ENCODE measurements around the gene RECQL5. TPM values are rescaled to one million over a fixed set of nuclear protein-coding genes. Genes with fewer than 3 reads are reported as not detected.

Gene RECQL5
- total RNA-seq, 4 donors from 2014 or later = 50.8 to 76.3 (median 60.5) TPM

DNA sequence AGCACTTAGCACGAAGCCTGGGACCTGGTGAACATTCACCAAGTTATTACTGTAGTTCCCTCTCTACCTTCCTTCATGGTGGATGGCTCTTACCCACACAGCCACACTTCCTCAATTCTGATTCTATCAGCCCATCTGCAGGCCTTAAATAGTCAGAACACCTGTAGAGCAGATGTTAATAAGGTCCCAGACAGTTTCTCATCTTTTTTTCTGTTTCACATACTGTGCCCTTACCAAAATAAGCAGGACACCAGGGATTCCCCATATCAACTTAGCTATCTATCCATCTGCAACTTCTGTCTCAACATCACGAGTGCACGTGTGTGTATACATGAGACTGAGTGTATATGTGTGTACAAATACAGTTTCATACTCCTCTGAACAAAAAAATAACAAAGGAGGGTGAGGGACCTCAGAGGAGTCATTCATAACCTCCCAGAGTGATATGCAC lies 2.8 kb downstream of the RECQL5 start:
- TF ChIP-seq CTCF (IDR thresholded peaks at IDR 0.05) (no peak), POLR2A (IDR thresholded peaks at IDR 0.05) (no peak)
- H3K4me3 ChIP-seq (ENCODE audit: low read depth, poor library complexity, severe bottlenecking) = no peak overlapping the region
- no peak for DNase-seq (ENCODE audit: low spot score in 2 of 2)
- WGBS, 2 donors = 82 to 89% methylated on average over 3 of the region's 3 CpGs
- intact Hi-C loops (cut with DNase I; ENCODE audit: low total_unique reads) = no loop called here

DNA sequence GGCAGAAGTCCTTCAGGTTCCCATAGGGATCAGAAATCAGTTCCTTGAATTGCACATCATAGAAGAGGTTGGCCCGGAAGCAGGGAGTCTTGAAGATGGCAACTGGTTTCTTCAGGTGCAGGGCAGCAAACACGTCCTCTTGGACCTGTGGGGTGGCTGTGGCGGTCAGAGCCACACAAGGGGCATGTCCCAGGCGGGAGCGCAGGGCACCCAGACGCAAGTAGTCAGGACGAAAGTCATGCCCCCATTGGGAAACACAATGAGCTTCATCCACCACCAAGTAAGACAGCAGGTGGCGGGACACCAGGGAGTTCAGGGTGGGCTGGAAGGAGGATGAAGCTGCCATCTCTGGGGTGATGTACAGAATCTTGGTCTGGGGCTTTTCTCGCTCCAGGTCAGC lies 4.4 kb downstream of the RECQL5 start:
- intact Hi-C loops (cut with DNase I; ENCODE audit: low total_unique reads) = no loop called here

DNA sequence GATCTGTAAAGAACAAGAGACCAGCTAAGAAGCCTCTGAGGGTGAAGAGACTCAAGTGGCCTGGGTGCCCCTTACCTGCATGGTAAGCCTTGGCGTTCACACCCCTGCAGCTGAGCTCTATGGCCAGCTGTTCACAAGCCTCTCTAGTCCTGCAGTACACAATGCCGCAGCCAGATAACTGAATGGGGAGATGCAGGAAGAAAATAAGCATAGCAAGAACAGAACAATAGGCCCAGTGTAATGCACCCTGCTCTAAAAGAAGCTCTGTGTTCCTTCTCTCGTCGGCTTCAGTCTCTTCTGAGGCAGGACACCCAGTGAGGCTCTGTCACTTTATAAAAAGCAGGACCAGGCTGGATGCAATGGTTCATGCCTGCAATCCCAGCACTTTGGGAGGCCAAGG lies 5.4 kb downstream of the RECQL5 start:
- TF ChIP-seq POLR2A (IDR thresholded peaks at IDR 0.05) (no peak), CTCF (IDR thresholded peaks at IDR 0.05) (no peak)
- intact Hi-C loops (cut with DNase I; ENCODE audit: low total_unique reads) = no loop called here
- no peak overlapping the region for H3K4me3 ChIP-seq (ENCODE audit: low read depth, poor library complexity, severe bottlenecking)
- DNase-seq (ENCODE audit: low spot score in 2 of 2) = no peak
- 91% methylated on average over 4 of the region's 4 CpGs for WGBS, 2 donors

More for the DNA sequence above, 4.4 kb downstream of the RECQL5 start:
- WGBS, 2 donors = 91 to 97% methylated on average over 9 of the region's 9 CpGs
- TF ChIP-seq CTCF (IDR thresholded peaks at IDR 0.05) = no peak
- no peak for TF ChIP-seq POLR2A (IDR thresholded peaks at IDR 0.05)
- no peak overlapping the region for H3K4me3 ChIP-seq (ENCODE audit: low read depth, poor library complexity, severe bottlenecking)
- no peak for DNase-seq (ENCODE audit: low spot score in 2 of 2)

DNA sequence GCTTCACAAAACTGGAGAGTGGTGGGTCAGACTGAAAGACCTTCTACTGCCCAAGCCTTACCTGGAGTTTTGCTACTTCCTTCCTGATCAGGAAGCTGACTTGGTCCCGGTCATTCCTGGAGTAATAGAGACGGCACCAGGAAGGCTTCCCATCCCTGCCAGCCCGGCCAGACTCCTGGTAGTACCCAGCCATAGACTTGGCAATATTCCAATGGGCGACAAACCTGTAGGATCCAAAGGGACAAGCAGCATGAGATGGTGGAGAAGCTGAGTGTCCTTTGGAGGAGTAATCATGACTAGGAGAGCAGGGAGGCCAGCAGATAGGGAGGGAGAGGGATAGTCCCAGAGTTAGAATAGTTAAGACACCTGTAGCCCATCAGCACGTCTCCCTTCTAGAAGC lies 8.7 kb downstream of the RECQL5 start:
- no peak for DNase-seq (ENCODE audit: low spot score in 2 of 2)
- TF ChIP-seq CTCF (IDR thresholded peaks at IDR 0.05) (no peak), POLR2A (IDR thresholded peaks at IDR 0.05) (no peak)
- no peak overlapping the region for H3K4me3 ChIP-seq (ENCODE audit: low read depth, poor library complexity, severe bottlenecking)
- 73% methylated on average over 5 of the region's 5 CpGs for WGBS, 2 donors
- intact Hi-C loops (cut with DNase I; ENCODE audit: low total_unique reads) = no loop called here

DNA sequence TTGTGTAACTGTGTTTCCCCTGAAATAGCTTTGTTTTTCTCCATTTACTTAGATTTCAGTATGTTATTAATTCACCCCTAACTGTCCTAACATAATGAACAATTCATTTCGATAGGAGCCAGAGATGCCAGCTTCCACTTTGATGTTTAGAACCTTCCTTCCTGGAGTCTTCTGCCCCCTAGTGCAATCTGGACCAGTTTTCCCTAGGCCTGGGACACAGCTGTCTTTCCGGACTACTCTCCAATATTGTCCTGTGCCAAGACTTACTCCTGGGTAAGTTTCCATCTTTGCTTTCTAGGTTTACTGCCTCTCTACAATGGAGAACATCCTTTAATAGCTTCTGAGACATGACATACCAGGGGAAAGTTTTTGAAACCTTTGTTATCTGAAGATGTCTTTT lies 12.8 kb downstream of the RECQL5 start:
- DNase-seq (ENCODE audit: low spot score in 2 of 2) = no peak
- TF ChIP-seq POLR2A (IDR thresholded peaks at IDR 0.05) (no peak), CTCF (IDR thresholded peaks at IDR 0.05) (no peak)
- WGBS, 2 donors = 16 to 17% methylated on average over 2 of the region's 2 CpGs
- intact Hi-C loops (cut with DNase I; ENCODE audit: low total_unique reads) = loop anchor here (5.0 kb wide), 1 partner anchor 52 kb away; no protein-coding TSS in a partner anchor
- H3K4me3 ChIP-seq (ENCODE audit: low read depth, poor library complexity, severe bottlenecking) = no peak overlapping the region

- no peak overlapping the region for H3K4me3 ChIP-seq (ENCODE audit: low read depth, poor library complexity, severe bottlenecking)
- intact Hi-C loops (cut with DNase I; ENCODE audit: low total_unique reads) = loop anchor here (5.0 kb wide), 1 partner anchor 51 kb away; no protein-coding TSS in a partner anchor
- TF ChIP-seq CTCF (IDR thresholded peaks at IDR 0.05) = no peak
- no peak for TF ChIP-seq POLR2A (IDR thresholded peaks at IDR 0.05)
- no peak for DNase-seq (ENCODE audit: low spot score in 2 of 2)
- 61 to 70% methylated on average over 6 of the region's 6 CpGs for WGBS, 2 donors
These were observed 13.9 kb downstream of the RECQL5 start for GRCh38 chr17:75652934-75653549.
